Motor neuron (in vitro differentiated cells): ENCODE data around the gene CHMP1A. TPM values are rescaled to one million over a fixed set of nuclear protein-coding genes. Genes with fewer than 3 reads are reported as not detected.
"Not testable (repeated sequence)": the region's sequence is repeated elsewhere in the genome, so short reads cannot be mapped to it uniquely, and the experiment has no call there.

Source experiments
- ATAC-seq, 8 experiments: fragments of 200-7000 bp; cut with Tn5 transposase; replicated peaks in 6 of 8; 2 replicates each; pipeline ENCODE4 v1.8.0; 2021; ENCODE audit warnings: mild to moderate bottlenecking in 8 of 8, moderate library complexity in 8 of 8
- H3K27ac ChIP-seq, 2 donors: fragments of 250-450 bp; sonication (Bioruptor Pico); 2 replicates each; pipeline ENCODE4 v1.9.0; 2021; ENCODE audit warnings: antibody characterized with exemption in 2 of 2, mild to moderate bottlenecking in 2 of 2, moderate library complexity in 1 of 2
- H3K4me1 ChIP-seq, 2 donors: fragments of 250-450 bp; sonication (Bioruptor Pico); replicated peaks in 1 of 2; 2 replicates each; pipeline ENCODE4 v1.6.1; 2021; ENCODE audit warnings: antibody characterized with exemption in 2 of 2, mild to moderate bottlenecking in 2 of 2, moderate library complexity in 1 of 2
- H3K4me3 ChIP-seq, 5 donors: fragments of 250-450 bp; sonication (Bioruptor Pico); 2 replicates each; pipeline ENCODE4 v1.9.0; 2021; ENCODE audit warnings: antibody characterized with exemption in 5 of 5, mild to moderate bottlenecking in 5 of 5, moderate library complexity in 4 of 5
- WGBS, 10 experiments: fragments of 450-650 bp; shearing (Covaris generic); methylation state at CpG; one replicate each; pipeline ENCODE4 v1.0.0; 2022; 5-methylcytosine and 5-hydroxymethylcytosine counted together
- in situ Hi-C, 9 experiments: fragments of 400-800 bp; cut with MboI; loops; one replicate each; pipeline ENCODE4 v1.15.0; 2021; ENCODE audit warnings: low sequenced_read_pairs in 9 of 9, low pct_unique_long_range_greater_than_20kb in 2 of 9; ENCODE audit not compliant: unreplicated experiment in 9 of 9
- total RNA-seq, 8 experiments: library from RNA; unstranded; fragments of 300-600 nt; gene quantifications; 2 replicates each; pipeline versions ENCODE4 v1.2.3 to v1.2.4, GENCODE V29; 2022

The CHMP1A gene
- total RNA-seq, 8 experiments from 2014 or later = 34.0 to 67.0 (median 51.4) TPM

GRCh38 chr16:89697161-89697615 is 39.7 kb upstream of the CHMP1A start:
- H3K27ac ChIP-seq = no peak overlapping the region
- ATAC-seq = no peak
- no peak overlapping the region for H3K4me3 ChIP-seq
- in situ Hi-C loops = no loop called here
- peaks cover 5 to 7% of the 10 kb centered on the region in 2 donors for H3K4me1 ChIP-seq
- WGBS, 10 experiments = 82 to 100% (median 94%) methylated on average over 3 to 9 of the region's 19 CpGs; no CpG with 5 or more reads in 7 of the 10 experiments

- H3K27ac ChIP-seq = no peak overlapping the region
- in situ Hi-C loops = no loop called here
- no peak overlapping the region for H3K4me3 ChIP-seq
- peaks cover 5 to 7% of the 10 kb centered on the region in 2 donors for H3K4me1 ChIP-seq
- ATAC-seq = no peak
- WGBS, 10 experiments = 100% methylated on average over 1 of the region's 18 CpGs; no CpG with 5 or more reads in 8 of the 10 experiments
Measured at GRCh38 chr16:89696670-89697128, 39.2 kb upstream of the CHMP1A start.

- in situ Hi-C loops = no loop called here
- Histone ChIP-seq H3K27ac (no peak overlapping the region), H3K4me3 (no peak overlapping the region), H3K4me1 (peaks cover 5 to 7% of the 10 kb centered on the region in 2 donors)
- ATAC-seq = no peak
- WGBS, 10 experiments = 80 to 100% (median 83%) methylated on average over 1 to 3 of the region's 25 CpGs; no CpG with 5 or more reads in 6 of the 10 experiments
Measured at GRCh38 chr16:89695875-89696669, 38.6 kb upstream of the CHMP1A start.

GRCh38 chr16:89695086-89695874 is 37.8 kb upstream of the CHMP1A start:
- peak in 1 of 8 experiments; percentile 5 for ATAC-seq
- in situ Hi-C loops = no loop called here

GRCh38 chr16:89694784-89695085 is 37.2 kb upstream of the CHMP1A start:
- ATAC-seq = peak in 2 of 8 experiments; percentile 57 to 79
- H3K27ac ChIP-seq = not testable (repeated sequence)

More at GRCh38 chr16:89695086-89695874, 37.8 kb upstream of the CHMP1A start:
- 71 to 97% (median 84%) methylated on average over 1 to 10 of the region's 31 CpGs; no CpG with 5 or more reads in 5 of the 10 experiments for WGBS, 10 experiments
- Histone ChIP-seq H3K4me3 (no peak overlapping the region), H3K27ac (no peak overlapping the region), H3K4me1 (peaks cover 4 to 5% of the 10 kb centered on the region in 2 donors)

GRCh38 chr16:89693931-89694783 is 36.6 kb upstream of the CHMP1A start:
- no peak overlapping the region for H3K4me3 ChIP-seq
- WGBS, 10 experiments = 73 to 94% methylated on average over 3 to 7 of the region's 32 CpGs; no CpG with 5 or more reads in 8 of the 10 experiments
- in situ Hi-C loops = no loop called here
- no peak overlapping the region for H3K27ac ChIP-seq
- peak in 6 of 8 experiments; percentile 2 to 74 (median 8) for ATAC-seq
- H3K4me1 ChIP-seq = no peaks in the 10 kb centered on the region

More at GRCh38 chr16:89694784-89695085, 37.2 kb upstream of the CHMP1A start:
- no CpG with 5 or more reads among the region's 23 CpGs for WGBS, 10 experiments
- in situ Hi-C loops, H3K4me1 ChIP-seq, H3K4me3 ChIP-seq: not testable (repeated sequence)

- Histone ChIP-seq H3K27ac (no peak overlapping the region), H3K4me3 (no peak overlapping the region), H3K4me1 (no peaks in the 10 kb centered on the region)
- 0 to 100% (median 82%) methylated on average over 1 to 7 of the region's 11 CpGs; no CpG with 5 or more reads in 2 of the 10 experiments for WGBS, 10 experiments
- in situ Hi-C loops = no loop called here
- ATAC-seq = no peak
Measured at GRCh38 chr16:89693289-89693731, 35.8 kb upstream of the CHMP1A start.

GRCh38 chr16:89691986-89692569 is 34.6 kb upstream of the CHMP1A start:
- no peak overlapping the region for H3K27ac ChIP-seq
- no peak for ATAC-seq
- 76 to 100% (median 98%) methylated on average over 2 to 11 of the region's 13 CpGs; no CpG with 5 or more reads in 4 of the 10 experiments for WGBS, 10 experiments
- in situ Hi-C loops = no loop called here
- H3K4me1 ChIP-seq = peaks cover 5 to 6% of the 10 kb centered on the region in 2 donors
- no peak overlapping the region for H3K4me3 ChIP-seq

- H3K27ac ChIP-seq = no peak overlapping the region
- 76 to 100% (median 100%) methylated on average over 1 to 3 of the region's 21 CpGs; no CpG with 5 or more reads in 7 of the 10 experiments for WGBS, 10 experiments
- ATAC-seq = no peak
- H3K4me3 ChIP-seq = no peak overlapping the region
- in situ Hi-C loops = no loop called here
- peaks cover 5 to 6% of the 10 kb centered on the region in 2 donors for H3K4me1 ChIP-seq
Measured at GRCh38 chr16:89691231-89691985, 33.9 kb upstream of the CHMP1A start.

GRCh38 chr16:89690392-89690901 is 32.9 kb upstream of the CHMP1A start:
- peaks cover 5 to 6% of the 10 kb centered on the region in 2 donors for H3K4me1 ChIP-seq
- no peak for ATAC-seq
- WGBS, 10 experiments = 91 to 100% (median 100%) methylated on average over 1 to 12 of the region's 16 CpGs; no CpG with 5 or more reads in 6 of the 10 experiments
- no peak overlapping the region for H3K4me3 ChIP-seq
- in situ Hi-C loops = no loop called here
- H3K27ac ChIP-seq = no peak overlapping the region

GRCh38 chr16:89689621-89690020 is 32.1 kb upstream of the CHMP1A start:
- ATAC-seq, H3K4me1 ChIP-seq, in situ Hi-C loops, H3K4me3 ChIP-seq, H3K27ac ChIP-seq: not testable (repeated sequence)
- 90 to 100% (median 100%) methylated on average over 2 to 4 of the region's 4 CpGs; no CpG with 5 or more reads in 3 of the 10 experiments for WGBS, 10 experiments
